Measurements from ENCODE around the gene ABHD10.

- TF ChIP-seq TAF1 (IDR thresholded peaks at IDR 0.05; ENCODE audit: borderline replicate concordance, insufficient read depth, low read length) (no peak), POLR2AphosphoS5 (IDR thresholded peaks at IDR 0.05; ENCODE audit: low read depth, low read length) (no peak)
These were observed 64.0 kb downstream of the ABHD10 start for GRCh38 chr3:112042842-112043280.
